ENCODE measurements around the gene FAR2. TPM values are rescaled to one million over a fixed set of nuclear protein-coding genes. Genes with fewer than 3 reads are reported as not detected.

FAR2 gene
- polyA plus RNA-seq, 1 of the 3 experiments (the other 2 are of a cell fraction), result 7.4 TPM

DNA sequence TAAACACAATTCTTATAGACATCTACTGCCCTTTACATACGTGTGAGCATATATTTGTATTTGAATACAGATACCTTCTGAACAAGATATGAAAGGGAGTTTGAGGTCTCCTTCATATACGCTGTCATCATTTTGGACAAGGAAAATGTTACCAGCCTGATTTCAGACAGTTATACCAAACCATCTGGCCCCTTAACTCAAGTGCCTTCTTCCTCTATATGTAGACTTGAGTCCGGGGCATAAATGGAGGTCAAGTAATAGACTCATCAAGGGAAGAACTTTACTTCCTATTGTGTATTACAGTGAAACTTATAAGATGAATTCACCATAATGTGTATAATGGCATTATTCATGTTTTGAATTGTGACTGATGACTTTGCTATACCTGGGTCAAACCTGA is 52.2 kb downstream of the FAR2 start:
- no peak overlapping the region for H2AFZ ChIP-seq (ENCODE audit: low read depth)

DNA sequence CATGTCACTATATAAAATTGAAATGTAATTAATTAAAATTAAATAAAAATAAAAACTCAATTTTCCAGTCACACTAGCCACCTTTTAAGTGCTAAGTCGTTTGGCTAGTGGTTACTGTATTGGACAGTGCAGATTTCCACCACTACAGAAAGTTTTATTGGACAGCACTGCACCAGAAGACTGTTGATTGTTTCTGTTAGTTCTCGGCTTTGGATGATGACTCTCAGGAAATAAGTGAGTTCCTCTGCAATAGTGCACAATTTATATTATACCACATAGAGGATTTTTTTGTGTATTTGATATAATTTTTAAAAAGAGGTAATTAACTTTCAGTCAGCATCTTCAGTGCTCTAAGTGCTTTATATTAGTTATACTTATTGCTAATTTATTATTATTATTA is 52.7 kb downstream of the FAR2 start:
- Histone ChIP-seq H3K4me3 (ENCODE audit: low read depth in 2 of 2, low read length in 1 of 2) (no peak overlapping the region), H3K9ac (no peak overlapping the region), H3K4me2 (no peak overlapping the region), H3K9me3 (no peaks in the 10 kb centered on the region), H3F3A (replicated peaks; ENCODE audit: insufficient read depth) (no peaks in the 10 kb centered on the region), H2AFZ (ENCODE audit: low read depth) (no peak overlapping the region), H4K20me1 (ENCODE audit: insufficient read depth) (no peaks in the 10 kb centered on the region), H3K27ac (ENCODE audit: low read depth in 2 of 2, low read length in 1 of 2) (no peak overlapping the region), H3K4me1 (ENCODE audit: control insufficient read depth in 1 of 2, insufficient read depth in 2 of 2, low read depth in 1 of 2, low read length in 1 of 2) (no peaks in the 10 kb centered on the region), H3K27me3 (ENCODE audit: insufficient read depth) (no peaks in the 10 kb centered on the region), H3K36me3 (replicated peaks in 1 of 2; ENCODE audit: control insufficient read depth in 1 of 2, insufficient read depth in 2 of 2, low read length in 1 of 2) (no peaks in the 10 kb centered on the region), H3K79me2 (ENCODE audit: insufficient read depth) (no peaks in the 10 kb centered on the region), H3K9me2 (no peaks in the 10 kb centered on the region)
- POLR2A ChIA-PET, result no interaction called here
- TF ChIP-seq TEAD4 (IDR thresholded peaks at IDR 0.05; ENCODE audit: borderline replicate concordance, insufficient read depth) (no peak), SIN3A (IDR thresholded peaks at IDR 0.05; ENCODE audit: borderline replicate concordance, low read depth, low read length) (no peak)
- TF ChIP-seq, protein P1, sequence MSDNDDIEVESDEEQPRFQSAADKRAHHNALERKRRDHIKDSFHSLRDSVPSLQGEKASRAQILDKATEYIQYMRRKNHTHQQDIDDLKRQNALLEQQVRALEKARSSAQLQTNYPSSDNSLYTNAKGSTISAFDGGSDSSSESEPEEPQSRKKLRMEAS (IDR thresholded peaks at IDR 0.05; ENCODE audit: low read depth), result no peak
- TF ChIP-seq, protein P2, sequence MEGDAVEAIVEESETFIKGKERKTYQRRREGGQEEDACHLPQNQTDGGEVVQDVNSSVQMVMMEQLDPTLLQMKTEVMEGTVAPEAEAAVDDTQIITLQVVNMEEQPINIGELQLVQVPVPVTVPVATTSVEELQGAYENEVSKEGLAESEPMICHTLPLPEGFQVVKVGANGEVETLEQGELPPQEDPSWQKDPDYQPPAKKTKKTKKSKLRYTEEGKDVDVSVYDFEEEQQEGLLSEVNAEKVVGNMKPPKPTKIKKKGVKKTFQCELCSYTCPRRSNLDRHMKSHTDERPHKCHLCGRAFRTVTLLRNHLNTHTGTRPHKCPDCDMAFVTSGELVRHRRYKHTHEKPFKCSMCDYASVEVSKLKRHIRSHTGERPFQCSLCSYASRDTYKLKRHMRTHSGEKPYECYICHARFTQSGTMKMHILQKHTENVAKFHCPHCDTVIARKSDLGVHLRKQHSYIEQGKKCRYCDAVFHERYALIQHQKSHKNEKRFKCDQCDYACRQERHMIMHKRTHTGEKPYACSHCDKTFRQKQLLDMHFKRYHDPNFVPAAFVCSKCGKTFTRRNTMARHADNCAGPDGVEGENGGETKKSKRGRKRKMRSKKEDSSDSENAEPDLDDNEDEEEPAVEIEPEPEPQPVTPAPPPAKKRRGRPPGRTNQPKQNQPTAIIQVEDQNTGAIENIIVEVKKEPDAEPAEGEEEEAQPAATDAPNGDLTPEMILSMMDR (IDR thresholded peaks at IDR 0.05), result no peak
- 54% methylated on average over 2 of the region's 2 CpGs for WGBS (ENCODE audit: low lambda C conversion rate)
- CTCF ChIA-PET, result no interaction called here
- no peak for DNase-seq

More for the DNA sequence above, 52.2 kb downstream of the FAR2 start:
- H3K27me3 ChIP-seq (ENCODE audit: insufficient read depth), result no peaks in the 10 kb centered on the region
- no peaks in the 10 kb centered on the region for H3K4me1 ChIP-seq (ENCODE audit: control insufficient read depth in 1 of 2, insufficient read depth in 2 of 2, low read depth in 1 of 2, low read length in 1 of 2)
- 56% methylated on average over 3 of the region's 3 CpGs for WGBS (ENCODE audit: low lambda C conversion rate)
- H4K20me1 ChIP-seq (ENCODE audit: insufficient read depth), result no peaks in the 10 kb centered on the region
- no peak overlapping the region for H3K4me3 ChIP-seq (ENCODE audit: low read depth in 2 of 2, low read length in 1 of 2)
- no peaks in the 10 kb centered on the region for H3K79me2 ChIP-seq (ENCODE audit: insufficient read depth)
- H3K4me2 ChIP-seq, result no peak overlapping the region
- no peaks in the 10 kb centered on the region for H3F3A ChIP-seq (replicated peaks; ENCODE audit: insufficient read depth)
- H3K9ac ChIP-seq, result no peak overlapping the region
- no peaks in the 10 kb centered on the region for H3K9me3 ChIP-seq
- H3K27ac ChIP-seq (ENCODE audit: low read depth in 2 of 2, low read length in 1 of 2), result no peak overlapping the region
- POLR2A ChIA-PET, result no interaction called here
- no peaks in the 10 kb centered on the region for H3K36me3 ChIP-seq (replicated peaks in 1 of 2; ENCODE audit: control insufficient read depth in 1 of 2, insufficient read depth in 2 of 2, low read length in 1 of 2)
- TF ChIP-seq ELF1 (IDR thresholded peaks at IDR 0.05) (no peak), JUND (IDR thresholded peaks at IDR 0.05) (no peak), NFIC (IDR thresholded peaks at IDR 0.05; ENCODE audit: borderline replicate concordance) (no peak), EP300 (IDR thresholded peaks at IDR 0.05; ENCODE audit: borderline replicate concordance in 1 of 2, low read depth in 1 of 2, low read length in 1 of 2) (no peak), TEAD4 (IDR thresholded peaks at IDR 0.05; ENCODE audit: borderline replicate concordance, insufficient read depth) (no peak)
- no peaks in the 10 kb centered on the region for H3K9me2 ChIP-seq
- no peak for DNase-seq
- CTCF ChIA-PET, result no interaction called here

DNA sequence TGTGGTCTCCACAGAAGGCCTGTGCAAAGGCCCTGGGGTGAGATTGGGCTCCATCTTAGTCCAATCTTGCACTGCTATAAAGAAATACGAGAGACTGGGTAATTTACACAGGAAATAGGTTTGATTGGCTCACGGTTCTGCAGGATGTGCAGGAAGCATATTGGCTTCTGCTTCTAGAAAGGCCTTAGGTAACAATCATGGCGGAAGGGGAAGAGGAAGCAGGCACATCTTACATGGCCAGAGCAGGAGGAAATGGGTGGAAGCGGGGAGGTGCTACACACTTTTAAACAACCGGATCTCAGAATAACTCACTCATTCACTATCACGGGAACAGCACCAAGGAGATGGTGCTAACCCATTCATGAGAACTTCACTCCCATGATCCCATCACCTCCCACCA is 55.4 kb downstream of the FAR2 start:
- no peaks in the 10 kb centered on the region for H3K27me3 ChIP-seq (ENCODE audit: insufficient read depth)
- 77% methylated on average over 6 of the region's 6 CpGs for WGBS (ENCODE audit: low lambda C conversion rate)
- no peak overlapping the region for H3K27ac ChIP-seq (ENCODE audit: low read depth in 2 of 2, low read length in 1 of 2)
- H3K36me3 ChIP-seq (replicated peaks in 1 of 2; ENCODE audit: control insufficient read depth in 1 of 2, insufficient read depth in 2 of 2, low read length in 1 of 2), result no peaks in the 10 kb centered on the region
- H3K4me3 ChIP-seq (ENCODE audit: low read depth in 2 of 2, low read length in 1 of 2), result no peak overlapping the region
- H4K20me1 ChIP-seq (ENCODE audit: insufficient read depth), result no peaks in the 10 kb centered on the region
- H3K4me2 ChIP-seq, result no peak overlapping the region
- no peaks in the 10 kb centered on the region for H3K9me3 ChIP-seq
- no peaks in the 10 kb centered on the region for H3K79me2 ChIP-seq (ENCODE audit: insufficient read depth)
- CTCF ChIA-PET, result no interaction called here
- no peaks in the 10 kb centered on the region for H3K4me1 ChIP-seq (ENCODE audit: control insufficient read depth in 1 of 2, insufficient read depth in 2 of 2, low read depth in 1 of 2, low read length in 1 of 2)
- H3F3A ChIP-seq (replicated peaks; ENCODE audit: insufficient read depth), result no peaks in the 10 kb centered on the region
- no peak overlapping the region for H3K9ac ChIP-seq
- no peak overlapping the region for H2AFZ ChIP-seq (ENCODE audit: low read depth)
- DNase-seq, result no peak
- no peaks in the 10 kb centered on the region for H3K9me2 ChIP-seq
- POLR2A ChIA-PET, result no interaction called here
- TF ChIP-seq, protein P3, sequence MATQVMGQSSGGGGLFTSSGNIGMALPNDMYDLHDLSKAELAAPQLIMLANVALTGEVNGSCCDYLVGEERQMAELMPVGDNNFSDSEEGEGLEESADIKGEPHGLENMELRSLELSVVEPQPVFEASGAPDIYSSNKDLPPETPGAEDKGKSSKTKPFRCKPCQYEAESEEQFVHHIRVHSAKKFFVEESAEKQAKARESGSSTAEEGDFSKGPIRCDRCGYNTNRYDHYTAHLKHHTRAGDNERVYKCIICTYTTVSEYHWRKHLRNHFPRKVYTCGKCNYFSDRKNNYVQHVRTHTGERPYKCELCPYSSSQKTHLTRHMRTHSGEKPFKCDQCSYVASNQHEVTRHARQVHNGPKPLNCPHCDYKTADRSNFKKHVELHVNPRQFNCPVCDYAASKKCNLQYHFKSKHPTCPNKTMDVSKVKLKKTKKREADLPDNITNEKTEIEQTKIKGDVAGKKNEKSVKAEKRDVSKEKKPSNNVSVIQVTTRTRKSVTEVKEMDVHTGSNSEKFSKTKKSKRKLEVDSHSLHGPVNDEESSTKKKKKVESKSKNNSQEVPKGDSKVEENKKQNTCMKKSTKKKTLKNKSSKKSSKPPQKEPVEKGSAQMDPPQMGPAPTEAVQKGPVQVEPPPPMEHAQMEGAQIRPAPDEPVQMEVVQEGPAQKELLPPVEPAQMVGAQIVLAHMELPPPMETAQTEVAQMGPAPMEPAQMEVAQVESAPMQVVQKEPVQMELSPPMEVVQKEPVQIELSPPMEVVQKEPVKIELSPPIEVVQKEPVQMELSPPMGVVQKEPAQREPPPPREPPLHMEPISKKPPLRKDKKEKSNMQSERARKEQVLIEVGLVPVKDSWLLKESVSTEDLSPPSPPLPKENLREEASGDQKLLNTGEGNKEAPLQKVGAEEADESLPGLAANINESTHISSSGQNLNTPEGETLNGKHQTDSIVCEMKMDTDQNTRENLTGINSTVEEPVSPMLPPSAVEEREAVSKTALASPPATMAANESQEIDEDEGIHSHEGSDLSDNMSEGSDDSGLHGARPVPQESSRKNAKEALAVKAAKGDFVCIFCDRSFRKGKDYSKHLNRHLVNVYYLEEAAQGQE (IDR thresholded peaks at IDR 0.05; ENCODE audit: low read depth, low read length), result no peak
- TF ChIP-seq NFIC (IDR thresholded peaks at IDR 0.05; ENCODE audit: borderline replicate concordance) (no peak), RAD21 (IDR thresholded peaks at IDR 0.05; ENCODE audit: low read length) (no peak), TCF12 (IDR thresholded peaks at IDR 0.05) (no peak), FOXJ3 (CRISPR knock-in tag; IDR thresholded peaks at IDR 0.05) (no peak), SMC3 (IDR thresholded peaks at IDR 0.05; ENCODE audit: low read depth, low read length) (no peak), GATA2 (CRISPR knock-in tag; IDR thresholded peaks at IDR 0.05) (no peak), FOXM1 (IDR thresholded peaks at IDR 0.05; ENCODE audit: low read depth) (no peak), YY1 (IDR thresholded peaks at IDR 0.05; ENCODE audit: low read depth) (no peak), TEAD4 (IDR thresholded peaks at IDR 0.05; ENCODE audit: borderline replicate concordance, insufficient read depth) (no peak), RCOR1 (IDR thresholded peaks at IDR 0.05; ENCODE audit: low read length) (no peak)
- TF ChIP-seq, protein P4, sequence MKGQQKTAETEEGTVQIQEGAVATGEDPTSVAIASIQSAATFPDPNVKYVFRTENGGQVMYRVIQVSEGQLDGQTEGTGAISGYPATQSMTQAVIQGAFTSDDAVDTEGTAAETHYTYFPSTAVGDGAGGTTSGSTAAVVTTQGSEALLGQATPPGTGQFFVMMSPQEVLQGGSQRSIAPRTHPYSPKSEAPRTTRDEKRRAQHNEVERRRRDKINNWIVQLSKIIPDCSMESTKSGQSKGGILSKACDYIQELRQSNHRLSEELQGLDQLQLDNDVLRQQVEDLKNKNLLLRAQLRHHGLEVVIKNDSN (IDR thresholded peaks at IDR 0.05; ENCODE audit: borderline replicate concordance, low read depth), result no peak
